Lower leg skin (tissue), 3 donors: ENCODE data around the gene STEAP1.
"Not testable (repeated sequence)": the region's sequence is repeated elsewhere in the genome, so short reads cannot be mapped to it uniquely, and the experiment has no call there.

Source experiments
- POLR2A ChIP-seq, 2 donors: fragments of 450-650 bp; IDR thresholded peaks; one replicate each; pipeline ENCODE4 v1.6.1; 2016 to 2017; ENCODE audit warnings: antibody characterized with exemption in 2 of 2, mild to moderate bottlenecking in 1 of 2, moderate library complexity in 1 of 2
- TF ChIP-seq, protein P1 (sequence below), 3 donors: fragments of 450-650 bp; IDR thresholded peaks; one replicate each; pipeline ENCODE4 v1.5.1; 2016; ENCODE audit warnings: antibody characterized with exemption in 3 of 3, mild to moderate bottlenecking in 3 of 3, moderate library complexity in 2 of 3

DNA sequence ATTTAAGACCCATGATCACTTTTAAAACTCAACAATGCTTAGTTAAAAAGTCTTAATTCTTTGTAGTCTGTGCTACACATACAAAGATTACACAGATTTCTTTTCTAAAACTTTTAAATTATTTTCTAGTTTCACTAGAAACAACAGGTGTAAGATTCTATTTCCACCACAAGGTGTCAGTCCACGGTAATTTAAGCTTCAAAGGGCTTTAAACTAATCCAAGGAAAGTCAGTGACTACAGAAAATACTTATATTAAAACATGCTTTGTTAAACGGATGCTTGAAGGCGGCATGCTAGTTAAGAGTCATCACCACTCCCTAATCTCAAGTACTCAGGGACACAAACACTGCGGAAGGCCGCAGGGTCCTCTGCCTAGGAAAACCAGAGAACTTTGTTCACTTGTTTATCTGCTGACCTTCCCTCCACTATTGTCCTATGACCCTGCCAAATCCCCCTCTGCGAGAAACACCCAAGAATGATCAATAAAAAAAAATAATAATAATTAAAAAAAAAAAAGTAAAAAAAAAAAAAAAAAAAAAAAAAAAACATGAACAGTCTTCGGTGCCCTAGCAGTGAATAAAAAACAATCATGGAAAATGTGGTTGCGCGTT is 1.5 kb upstream of the STEAP1 start:
- not testable (repeated sequence) for TF ChIP-seq POLR2A (IDR thresholded peaks at IDR 0.05)
- TF ChIP-seq, protein P1, sequence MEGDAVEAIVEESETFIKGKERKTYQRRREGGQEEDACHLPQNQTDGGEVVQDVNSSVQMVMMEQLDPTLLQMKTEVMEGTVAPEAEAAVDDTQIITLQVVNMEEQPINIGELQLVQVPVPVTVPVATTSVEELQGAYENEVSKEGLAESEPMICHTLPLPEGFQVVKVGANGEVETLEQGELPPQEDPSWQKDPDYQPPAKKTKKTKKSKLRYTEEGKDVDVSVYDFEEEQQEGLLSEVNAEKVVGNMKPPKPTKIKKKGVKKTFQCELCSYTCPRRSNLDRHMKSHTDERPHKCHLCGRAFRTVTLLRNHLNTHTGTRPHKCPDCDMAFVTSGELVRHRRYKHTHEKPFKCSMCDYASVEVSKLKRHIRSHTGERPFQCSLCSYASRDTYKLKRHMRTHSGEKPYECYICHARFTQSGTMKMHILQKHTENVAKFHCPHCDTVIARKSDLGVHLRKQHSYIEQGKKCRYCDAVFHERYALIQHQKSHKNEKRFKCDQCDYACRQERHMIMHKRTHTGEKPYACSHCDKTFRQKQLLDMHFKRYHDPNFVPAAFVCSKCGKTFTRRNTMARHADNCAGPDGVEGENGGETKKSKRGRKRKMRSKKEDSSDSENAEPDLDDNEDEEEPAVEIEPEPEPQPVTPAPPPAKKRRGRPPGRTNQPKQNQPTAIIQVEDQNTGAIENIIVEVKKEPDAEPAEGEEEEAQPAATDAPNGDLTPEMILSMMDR (IDR thresholded peaks at IDR 0.05): not testable (repeated sequence)
